HK-2 (cell line): Measurements from ENCODE around the gene CACFD1.
A peak's percentile ranks its signal among the peaks of the same experiment; 100 is the strongest.

Experiments used
- DNase-seq: peaks from one replicate; pipeline ENCODE4 v3.0.0-alpha.2; 2018; ENCODE audit not compliant: unreplicated experiment

Gene CACFD1

GRCh38 chr9:133459476-133460404, at the start of gene CACFD1:
TSS of gene CACFD1 (plus strand) at chr9:133459978. CDS start at chr9:133460067, 89 bp downstream.
- DNase-seq: peak; percentile 97

- no peak for DNase-seq
Observed at GRCh38 chr9:133415170-133415569, 44.6 kb upstream of the CACFD1 start.

- peak; percentile 90 for DNase-seq
Observed at GRCh38 chr9:133417541-133418461, 42.0 kb upstream of the CACFD1 start, which contains the start of gene REXO4. TSS of gene REXO4 (minus strand) at chr9:133418010. CDS start at chr9:133417844, 166 bp downstream.

GRCh38 chr9:133419005-133419404, 40.8 kb upstream of the CACFD1 start:
- no peak for DNase-seq

- DNase-seq: no peak
Observed at GRCh38 chr9:133420392-133420827, 39.4 kb upstream of the CACFD1 start.

- peak; percentile 26 for DNase-seq
Observed at GRCh38 chr9:133421615-133422542, 37.9 kb upstream of the CACFD1 start, which contains the start of gene ADAMTS13. TSS of gene ADAMTS13 (plus strand) at chr9:133422367. CDS start at chr9:133422444, 77 bp downstream.

- DNase-seq: no peak
Observed at GRCh38 chr9:133423216-133423615, 36.6 kb upstream of the CACFD1 start.

GRCh38 chr9:133424187-133424586, 35.6 kb upstream of the CACFD1 start:
- DNase-seq: no peak

GRCh38 chr9:133425049-133425632, 34.6 kb upstream of the CACFD1 start:
- no peak for DNase-seq

GRCh38 chr9:133426011-133426410, 33.8 kb upstream of the CACFD1 start:
- no peak for DNase-seq

- no peak for DNase-seq
Observed at GRCh38 chr9:133427658-133428348, 32.0 kb upstream of the CACFD1 start.

- no peak for DNase-seq
Observed at GRCh38 chr9:133428617-133429101, 31.1 kb upstream of the CACFD1 start.

- DNase-seq: no peak
Observed at GRCh38 chr9:133429214-133429613, 30.6 kb upstream of the CACFD1 start.

- no peak for DNase-seq
Observed at GRCh38 chr9:133429641-133430161, 30.1 kb upstream of the CACFD1 start.

- DNase-seq: no peak
Observed at GRCh38 chr9:133430244-133430643, 29.5 kb upstream of the CACFD1 start.

- no peak for DNase-seq
Observed at GRCh38 chr9:133433351-133433843, 26.4 kb upstream of the CACFD1 start.

GRCh38 chr9:133436681-133437080, 23.1 kb upstream of the CACFD1 start:
- DNase-seq: no peak

GRCh38 chr9:133437753-133438531, 21.8 kb upstream of the CACFD1 start:
- no peak for DNase-seq

GRCh38 chr9:133439337-133439736, 20.4 kb upstream of the CACFD1 start:
- DNase-seq: no peak
